NCI-H128 (cell line): ENCODE measurements around the gene NECAB2.

Experiments used
- DNase-seq: peaks from one replicate; lab custom pipeline; 2025; ENCODE audit not compliant: unreplicated experiment; lab: John Stamatoyannopoulos, UW

The NECAB2 gene

DNA sequence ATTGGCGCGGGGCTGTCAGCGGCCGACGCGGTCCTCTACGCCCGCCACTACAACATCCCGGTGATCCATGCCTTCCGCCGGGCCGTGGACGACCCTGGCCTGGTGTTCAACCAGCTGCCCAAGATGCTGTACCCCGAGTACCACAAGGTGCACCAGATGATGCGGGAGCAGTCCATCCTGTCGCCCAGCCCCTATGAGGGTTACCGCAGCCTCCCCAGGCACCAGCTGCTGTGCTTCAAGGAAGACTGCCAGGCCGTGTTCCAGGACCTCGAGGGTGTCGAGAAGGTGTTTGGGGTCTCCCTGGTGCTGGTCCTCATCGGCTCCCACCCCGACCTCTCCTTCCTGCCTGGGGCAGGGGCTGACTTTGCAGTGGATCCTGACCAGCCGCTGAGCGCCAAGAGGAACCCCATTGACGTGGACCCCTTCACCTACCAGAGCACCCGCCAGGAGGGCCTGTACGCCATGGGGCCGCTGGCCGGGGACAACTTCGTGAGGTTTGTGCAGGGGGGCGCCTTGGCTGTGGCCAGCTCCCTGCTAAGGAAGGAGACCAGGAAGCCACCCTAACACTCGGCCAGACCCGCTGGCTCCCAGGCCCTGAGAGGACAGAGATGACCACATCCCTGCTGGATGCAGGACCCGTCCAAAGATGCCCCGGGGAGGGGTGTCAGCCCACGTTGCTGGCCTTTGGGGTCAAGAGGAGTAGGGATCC lies 2.4 kb upstream of the NECAB2 start:
- DNase-seq: no peak

DNA sequence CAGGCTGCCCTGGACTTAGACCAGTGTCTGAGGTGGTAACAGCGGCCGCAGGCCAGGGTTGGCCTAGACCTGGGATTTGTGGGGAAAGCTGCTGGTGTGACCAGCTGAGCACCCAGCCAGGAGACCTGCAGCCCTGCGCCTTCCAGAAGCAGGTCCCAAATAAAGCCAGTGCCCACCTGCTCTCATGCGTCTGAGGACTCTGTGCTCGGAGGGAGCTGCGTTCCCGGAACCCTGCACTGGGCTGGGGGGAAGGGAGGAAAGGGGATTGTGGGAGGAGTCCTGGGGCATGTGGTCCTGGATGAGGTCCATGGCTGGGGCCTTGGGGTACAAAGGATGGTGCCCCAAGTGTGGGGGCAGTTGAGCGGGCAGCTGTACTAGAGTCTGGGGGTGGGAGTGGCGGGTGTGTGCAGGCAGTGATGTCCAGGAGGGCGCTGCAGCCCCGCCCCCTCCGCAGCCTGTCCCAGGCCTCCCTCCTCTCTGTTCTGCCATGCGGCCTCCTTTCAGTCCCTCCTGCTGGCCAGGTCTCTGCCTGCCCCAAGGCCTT lies 1.8 kb upstream of the NECAB2 start:
- no peak for DNase-seq

DNA sequence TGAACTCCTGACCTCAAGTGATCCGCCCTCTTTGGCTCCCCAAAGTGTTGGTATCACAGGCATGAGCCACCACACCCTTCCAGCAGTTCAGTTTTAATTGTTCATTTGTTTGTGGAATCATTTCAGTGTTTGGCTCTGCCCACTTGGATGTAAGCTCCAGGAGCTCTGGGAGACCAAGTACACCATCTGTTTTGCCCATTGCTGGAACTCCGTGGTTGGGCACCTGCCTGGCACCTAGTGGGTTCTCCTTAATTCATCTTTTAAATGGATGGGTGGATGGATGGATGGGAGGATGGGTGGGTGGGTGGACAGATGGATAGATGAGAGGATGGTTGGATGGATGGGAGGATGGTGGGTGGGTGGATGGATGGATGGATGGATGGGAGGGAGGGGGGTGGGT lies 953 bp upstream of the NECAB2 start:
- DNase-seq: no peak

DNA sequence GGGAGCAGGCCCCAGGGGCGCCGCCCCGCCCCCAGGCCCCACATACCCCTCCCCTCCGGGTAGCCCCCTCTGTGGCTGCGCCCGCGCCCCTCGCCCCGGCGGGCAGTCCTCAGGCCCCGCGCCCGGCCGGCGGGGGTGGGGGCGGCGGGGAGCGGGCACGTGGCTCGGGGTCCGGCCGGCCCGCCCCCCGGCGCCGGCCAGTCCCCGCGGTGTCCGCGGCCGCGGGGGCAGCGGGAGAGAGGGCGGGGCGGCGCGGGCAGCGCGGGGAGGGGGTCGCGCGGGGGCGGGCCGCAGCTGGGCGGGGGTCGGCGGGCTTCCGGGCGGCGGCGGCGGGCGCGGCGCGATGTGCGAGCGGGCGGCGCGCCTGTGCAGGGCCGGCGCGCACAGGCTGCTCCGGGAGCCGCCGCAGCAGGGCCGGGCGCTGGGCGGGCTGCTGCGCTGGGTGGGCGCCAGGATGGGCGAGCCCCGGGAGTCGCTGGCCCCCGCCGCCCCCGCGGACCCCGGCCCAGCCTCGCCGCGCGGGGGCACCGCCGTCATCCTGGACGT lies 335 bp downstream of the NECAB2 start:
- DNase-seq: no peak

DNA sequence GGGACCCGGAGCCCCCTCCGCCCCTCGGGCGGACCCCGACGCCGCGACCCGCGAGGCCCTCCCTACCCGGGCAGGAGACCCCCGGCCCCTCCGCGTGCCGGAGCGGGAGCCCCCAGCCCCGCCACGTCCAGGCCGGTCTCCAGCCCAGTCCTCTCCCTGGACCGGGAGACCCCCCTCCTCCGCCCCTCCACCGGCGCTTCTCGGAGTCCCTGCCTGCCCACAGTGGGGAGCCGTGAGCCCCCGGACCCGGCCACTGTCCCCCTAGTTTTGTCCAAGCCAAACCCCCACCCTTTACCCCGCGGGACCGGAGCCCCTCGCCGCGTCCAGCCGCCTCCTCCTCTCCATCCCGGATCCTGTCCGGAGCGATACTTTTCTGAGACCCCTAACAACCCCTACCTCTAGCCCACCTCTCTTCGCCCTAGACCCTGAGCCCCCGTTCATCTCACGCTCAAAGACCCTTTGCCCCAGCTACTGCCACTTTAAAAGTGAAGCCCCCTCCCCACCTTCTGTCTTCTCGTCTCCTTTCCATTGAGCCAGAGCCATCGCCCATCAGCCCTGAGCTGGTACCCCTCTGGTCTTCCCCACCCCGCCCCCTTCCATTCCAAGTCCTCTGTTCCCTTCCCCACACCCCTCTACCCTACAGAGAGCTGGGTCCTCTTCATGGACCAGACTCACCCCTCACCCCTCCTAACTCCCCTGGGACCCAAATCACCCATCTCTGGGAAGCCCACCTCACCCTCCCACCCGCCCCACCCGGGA lies 1.0 kb downstream of the NECAB2 start:
- no peak for DNase-seq

DNA sequence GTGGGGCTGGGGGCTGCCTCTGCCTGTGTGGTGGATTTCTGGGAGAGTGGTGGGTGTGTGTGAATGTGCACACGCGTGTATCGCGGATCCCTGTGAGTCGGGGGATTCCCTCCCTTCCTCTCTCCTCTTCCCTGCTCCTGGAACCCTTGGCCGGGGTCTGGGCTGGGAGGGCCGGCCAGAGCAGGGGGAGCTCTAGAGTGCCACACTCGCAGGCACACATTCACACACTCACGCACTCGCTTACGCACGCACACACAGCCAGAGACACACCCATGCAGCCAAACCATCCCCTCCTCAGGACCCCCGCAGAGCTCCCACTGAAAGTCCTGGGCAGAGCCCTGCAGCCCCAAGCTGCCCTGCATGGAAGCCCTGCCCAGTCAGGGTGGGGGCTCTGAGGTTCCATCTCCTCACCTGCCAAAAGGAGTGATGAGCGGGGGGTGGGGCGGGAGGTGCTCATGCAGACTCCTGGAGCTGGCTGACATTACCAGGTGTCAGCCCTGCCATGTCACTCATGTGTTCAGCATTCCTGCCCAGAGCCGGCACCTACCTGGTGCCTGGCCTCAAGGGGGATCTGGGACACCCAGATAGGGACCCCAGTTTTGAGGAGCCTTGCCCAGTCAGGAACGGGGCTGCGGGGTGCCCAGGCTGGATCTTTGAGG lies 1.9 kb downstream of the NECAB2 start:
- DNase-seq: no peak

DNA sequence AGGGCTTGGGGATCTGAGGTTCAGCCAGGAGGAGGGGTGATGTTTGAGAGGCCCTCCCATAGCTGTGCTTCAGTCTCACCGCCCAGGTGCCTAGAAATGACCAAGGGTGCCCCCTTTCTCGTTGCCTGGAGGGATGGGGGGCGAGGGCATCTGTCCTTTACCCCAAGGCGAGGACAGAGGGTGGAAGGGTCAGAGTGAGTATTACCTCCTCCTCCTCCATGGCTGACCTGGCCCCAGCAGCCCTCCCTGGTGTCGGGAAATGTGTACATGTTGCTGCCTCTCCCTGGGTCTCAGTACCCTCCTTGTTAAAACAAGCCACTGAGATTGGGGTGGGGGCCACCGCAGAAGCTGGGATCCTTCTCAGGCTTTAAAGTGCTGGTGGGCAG lies 2.4 kb downstream of the NECAB2 start:
- no peak for DNase-seq

DNA sequence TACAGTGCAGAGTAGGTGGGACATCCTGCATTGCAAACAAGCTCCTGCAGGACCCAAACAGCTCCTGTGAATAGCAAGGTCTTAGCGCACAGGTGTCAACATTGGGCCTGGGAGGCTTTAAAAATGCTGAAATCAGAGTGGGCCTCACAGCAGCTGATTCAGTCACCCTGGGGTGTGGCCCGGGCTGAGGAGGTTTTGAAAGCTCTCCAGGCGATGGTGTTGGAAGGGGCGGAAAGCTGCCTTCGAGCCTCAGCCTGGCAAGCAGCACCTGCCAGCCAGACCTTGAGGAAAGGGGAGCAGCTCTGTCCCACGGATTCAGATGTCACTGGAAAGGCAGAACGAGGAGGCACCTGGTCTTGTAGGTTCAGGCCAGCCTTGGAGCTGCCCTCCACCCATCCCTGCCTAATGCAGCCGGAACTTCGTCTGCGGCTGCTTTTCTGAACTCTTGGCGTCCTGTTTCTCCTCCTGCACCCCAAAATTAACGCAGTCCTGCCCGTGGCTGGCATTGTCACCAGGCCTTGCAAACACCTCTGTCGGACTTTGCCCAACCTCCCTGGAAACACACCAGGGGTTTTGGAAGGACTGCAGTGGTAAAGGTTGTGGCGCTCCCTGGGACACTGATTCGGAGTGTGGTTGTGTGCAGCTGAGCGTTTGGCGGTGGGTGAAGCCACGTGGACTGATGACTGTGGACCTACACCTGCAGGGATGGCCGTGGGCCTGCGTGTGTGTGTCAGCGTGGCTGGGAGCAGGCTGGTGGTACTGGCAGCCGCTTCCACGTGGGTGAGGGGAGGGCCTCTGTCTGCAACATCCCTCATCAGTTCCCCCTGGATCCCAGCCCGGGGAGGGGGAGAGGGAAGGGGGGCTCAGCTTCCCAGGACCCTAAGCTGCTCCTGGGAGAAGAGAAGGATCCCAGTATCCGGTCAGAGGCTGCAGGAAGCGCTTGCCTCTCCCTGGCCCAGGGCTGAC lies 3.4 kb downstream of the NECAB2 start:
- peak; percentile 57 for DNase-seq

DNA sequence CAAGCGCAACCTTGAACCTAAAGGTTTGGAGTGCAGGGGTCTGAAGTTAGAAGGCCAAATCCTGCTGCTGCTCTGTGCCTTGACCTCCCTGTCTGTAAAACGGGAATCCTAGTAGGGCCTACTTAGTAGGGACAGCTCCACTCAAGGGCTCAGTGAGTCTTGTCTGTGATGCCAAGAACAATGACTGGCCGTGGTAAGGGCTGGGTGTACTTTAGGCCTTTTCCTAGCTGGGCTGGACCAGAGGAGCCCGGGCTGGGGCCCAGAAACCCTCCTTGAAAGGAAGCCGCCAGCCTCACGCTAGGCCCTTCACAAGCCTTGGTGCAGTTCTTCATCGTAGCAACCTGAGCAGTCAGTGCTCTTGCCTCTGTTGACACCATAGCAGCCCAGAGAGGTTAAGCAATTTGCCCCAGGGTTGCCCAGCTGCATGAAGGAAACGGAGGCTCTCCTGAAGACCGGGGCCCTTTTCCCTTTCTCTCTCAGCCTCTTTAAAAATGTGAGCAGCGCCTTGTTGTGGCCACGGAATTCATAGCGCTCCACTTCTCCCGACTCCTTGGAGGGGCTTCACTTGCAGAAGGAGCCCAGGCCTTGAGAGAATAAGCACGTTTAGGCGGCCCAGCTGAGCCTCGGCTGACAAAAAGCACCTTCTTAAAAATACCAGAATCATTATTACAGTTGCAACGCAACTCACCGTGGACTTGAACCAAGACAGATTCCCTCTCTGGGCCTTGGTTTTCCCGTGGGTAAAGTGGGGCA lies 4.4 kb downstream of the NECAB2 start:
- no peak for DNase-seq

DNA sequence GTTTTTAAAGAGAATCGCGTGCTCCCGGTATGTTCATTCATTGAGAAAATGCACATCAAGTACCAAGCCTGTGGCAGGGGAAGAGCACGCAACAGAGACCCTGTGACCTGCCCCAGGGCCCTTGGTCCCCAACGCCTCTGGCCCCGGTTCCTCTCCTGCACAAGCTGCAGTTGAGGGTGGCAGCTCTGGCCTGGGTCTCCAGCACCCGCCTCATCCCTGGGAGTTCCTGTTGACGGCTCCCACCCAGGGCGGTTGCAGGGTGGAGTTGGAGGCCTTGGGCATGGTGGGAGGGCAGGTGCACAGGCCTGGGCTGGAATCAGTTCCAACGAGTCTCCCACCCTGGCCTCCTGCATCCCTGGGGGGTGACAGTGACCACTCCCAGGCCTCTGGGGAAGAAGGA lies 5.0 kb downstream of the NECAB2 start:
- DNase-seq: no peak

DNA sequence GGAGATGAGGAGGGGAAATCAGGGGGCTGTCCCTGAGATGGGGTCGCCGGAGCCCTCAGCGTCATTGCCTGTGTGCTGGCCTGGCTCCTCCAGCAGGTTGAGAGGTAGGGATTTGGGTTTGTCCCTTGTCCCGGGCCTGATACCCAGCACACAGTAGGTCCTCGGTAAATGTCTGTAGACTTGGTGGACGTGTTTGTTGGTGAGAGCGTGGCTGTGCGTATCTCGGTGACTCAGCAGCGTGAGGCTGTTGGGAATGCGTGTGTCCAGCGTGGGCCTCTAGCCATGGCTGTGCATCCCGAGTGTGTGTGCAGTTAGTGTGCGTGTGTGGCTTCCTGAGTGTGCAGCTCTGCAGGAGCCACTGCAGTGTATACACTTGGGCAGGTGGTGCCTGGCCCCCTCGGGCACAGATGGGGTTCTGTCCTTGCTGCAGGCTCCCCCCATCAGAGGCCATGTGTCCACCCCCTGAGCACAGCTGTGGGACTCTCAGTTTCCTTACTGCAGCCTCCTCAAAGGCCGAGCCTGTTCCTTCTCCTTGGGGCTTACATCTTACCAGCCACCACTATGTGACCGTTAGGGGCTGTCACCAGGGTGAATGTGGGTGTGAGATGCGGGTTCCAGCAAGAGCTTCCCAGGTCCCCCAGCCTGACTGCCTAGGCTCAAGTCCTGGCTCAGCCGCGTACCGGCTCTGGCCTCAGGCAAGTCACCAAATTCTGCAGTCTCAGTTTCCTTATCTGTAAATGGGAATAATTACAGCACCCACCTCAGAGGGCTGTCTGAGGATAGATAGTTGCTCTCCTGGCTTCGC lies 5.7 kb downstream of the NECAB2 start:
- no peak for DNase-seq

DNA sequence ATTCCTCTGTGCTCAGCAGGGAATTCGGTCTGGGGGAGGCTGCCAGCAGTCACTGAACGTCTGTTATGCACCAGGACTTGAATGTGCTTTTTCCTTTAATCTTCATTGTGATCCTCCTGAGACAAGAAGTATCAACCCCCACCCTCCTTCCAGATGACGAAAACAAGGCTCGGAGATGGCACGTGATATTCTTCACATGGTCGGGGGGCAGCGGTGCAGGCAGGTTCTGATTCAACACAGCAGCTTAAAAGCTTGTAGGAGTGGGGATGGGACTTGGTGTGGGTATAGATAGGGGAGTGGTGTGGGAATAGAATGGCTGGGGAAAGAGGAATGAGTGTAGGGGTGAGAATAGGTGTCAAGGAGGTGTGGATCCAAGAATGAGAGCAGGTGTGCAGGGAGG lies 6.4 kb downstream of the NECAB2 start:
- no peak for DNase-seq

DNA sequence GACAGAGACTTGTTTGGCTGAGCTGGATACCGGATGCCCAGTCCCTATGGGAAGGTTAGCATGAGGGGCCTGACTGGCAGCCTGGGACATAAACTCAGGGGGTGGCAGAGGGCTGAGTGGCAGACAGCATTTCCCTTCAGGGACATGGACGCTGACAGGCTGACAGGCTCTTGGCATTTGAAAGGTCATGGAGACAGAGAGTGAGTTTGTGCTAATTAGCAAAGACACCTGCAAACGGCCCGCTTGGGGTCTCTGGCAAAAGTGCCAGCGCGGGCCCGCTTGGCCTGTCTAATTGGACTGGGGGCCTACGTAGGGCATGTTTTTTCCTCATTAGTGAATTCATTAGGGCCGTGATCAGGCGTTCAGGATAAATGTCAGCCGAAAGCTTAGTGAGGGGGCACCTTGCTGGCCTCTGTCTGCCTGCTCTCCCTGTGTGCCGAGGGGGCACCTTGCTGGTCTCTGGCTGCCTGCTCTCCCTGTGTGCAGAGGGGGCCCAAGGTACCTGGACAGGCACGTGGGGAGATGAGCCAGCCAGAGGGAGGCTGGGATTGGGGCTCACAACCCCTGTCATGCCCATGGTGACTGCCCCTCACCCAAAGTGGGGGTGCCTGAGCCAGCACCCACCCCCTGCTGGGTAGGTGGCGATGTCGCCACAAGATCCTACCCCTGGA lies 7.7 kb downstream of the NECAB2 start:
- DNase-seq: no peak

DNA sequence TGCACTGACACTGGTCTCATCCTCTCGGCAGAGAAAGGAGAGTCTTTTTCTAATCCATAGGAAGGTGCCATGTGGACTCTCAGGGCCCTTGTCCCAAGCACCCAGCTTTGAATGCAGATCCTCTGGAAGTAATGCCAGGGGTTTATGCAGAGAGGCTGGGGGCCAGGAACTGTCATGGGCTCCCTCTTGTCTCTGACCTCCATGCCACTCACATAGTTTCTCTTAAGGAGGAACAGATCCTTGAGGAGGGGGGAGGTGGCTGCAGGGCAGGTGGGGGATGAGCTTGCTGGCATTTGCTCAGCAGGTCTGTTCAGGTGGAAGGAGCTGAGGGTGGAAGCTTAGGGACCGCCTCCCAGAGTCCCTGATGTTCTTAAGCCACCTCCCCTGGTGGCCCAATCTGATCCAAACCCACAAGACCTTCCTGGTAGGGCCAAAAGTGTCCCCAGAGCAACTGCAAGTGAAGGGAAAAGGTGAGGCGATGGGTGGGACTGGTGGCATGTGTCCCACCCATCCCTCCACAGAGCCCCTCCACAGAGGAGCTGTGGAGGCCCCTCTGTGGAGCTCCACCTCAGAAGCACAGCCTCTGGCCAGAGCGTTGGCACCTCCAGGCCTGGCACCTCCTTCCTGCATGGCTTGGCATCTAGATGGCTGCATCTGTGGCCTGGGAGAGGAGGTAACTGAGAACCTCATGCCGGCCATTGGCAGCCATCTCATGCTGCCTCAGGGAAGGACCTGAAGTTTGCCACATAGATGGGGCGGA lies 9.2 kb downstream of the NECAB2 start:
- DNase-seq: no peak

DNA sequence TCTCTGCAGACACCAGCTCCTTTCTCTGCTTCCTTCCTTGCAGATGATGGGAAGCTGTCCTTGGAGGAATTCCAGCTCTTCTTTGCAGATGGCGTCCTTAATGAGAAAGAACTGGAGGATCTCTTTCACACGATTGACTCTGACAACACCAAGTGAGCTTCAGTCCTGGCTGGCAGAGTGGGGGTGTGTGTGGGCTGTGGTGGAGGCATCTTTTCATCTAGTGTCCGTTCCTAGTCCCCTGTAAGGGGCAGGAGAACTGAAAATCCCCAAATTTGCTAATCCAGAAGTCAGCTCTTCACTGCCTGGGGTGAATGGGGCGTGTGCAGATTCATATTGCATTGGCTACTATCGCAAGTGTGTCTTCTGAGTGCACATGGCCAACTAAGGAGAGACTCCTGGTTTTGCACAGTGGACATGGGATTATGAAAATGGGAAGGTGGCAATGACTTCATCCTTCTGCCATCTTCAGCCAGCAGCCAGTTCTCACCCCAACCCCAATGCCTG lies 10.4 kb downstream of the NECAB2 start:
- no peak for DNase-seq

DNA sequence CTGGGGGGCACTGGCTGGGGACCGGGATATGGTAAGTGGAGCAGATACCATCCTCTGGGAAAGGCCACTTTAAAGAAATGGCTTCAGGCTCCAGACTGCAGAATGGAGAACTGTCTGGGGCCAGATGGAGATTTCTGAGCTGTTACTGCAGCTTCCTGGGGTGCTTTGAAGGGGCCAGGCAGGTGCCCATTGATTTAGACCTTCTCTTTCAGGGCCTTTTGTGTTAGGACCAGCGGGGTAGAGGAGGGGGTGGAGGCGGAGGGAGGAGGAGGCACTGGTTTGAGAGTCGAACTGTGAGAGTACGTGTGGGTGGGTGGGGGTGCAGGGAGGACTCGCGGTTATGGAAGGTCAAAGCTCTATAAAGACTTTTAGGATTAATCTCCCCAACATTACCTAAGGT lies 11.4 kb downstream of the NECAB2 start:
- no peak for DNase-seq

DNA sequence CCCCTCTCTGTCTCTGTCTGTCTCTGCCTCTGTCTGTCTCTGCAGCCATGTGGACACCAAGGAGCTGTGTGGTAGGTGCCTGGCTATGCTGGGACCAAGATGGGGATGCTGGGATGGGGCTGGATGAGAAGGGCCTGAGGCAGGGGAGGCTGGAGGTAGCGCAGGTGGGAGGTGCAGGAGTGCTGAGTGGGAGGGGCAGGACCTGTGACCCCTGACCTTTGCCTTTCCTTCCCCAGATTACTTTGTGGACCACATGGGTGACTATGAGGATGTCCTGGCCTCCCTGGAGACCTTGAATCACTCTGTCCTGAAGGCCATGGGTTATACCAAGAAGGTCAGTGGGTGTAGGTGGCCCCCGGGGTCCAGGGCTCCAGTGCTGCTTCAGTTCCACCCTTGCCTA lies 12.8 kb downstream of the NECAB2 start:
- DNase-seq: no peak

DNA sequence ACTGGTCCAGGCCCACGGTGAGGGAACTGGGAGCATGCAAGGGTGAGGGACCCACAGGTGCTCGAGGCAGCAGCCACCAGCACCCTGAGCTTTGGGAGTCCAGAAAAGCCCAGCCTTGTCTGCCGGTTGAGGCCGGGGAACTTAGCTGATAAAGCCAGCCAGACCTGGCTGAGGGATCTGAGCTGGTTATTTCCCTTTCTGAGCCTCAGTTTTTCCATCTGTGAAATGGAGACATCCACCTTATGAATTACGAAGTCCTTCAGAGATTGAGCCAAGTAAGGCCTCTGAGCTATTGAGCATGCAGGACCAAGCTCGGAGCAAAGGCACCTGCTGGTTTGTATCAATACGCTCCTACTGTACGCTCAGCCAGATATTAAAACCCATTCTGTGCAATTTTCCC lies 13.8 kb downstream of the NECAB2 start:
- DNase-seq: no peak
